ENCODE data around the gene KHSRP.

GRCh38 chr19:6402837-6403608 is 21.6 kb downstream of the KHSRP start:
- TF ChIP-seq CTCF (IDR thresholded peaks at IDR 0.05) (no peak), POLR2A (IDR thresholded peaks at IDR 0.05) (no peak)

All from thyroid gland (tissue), 4 donors.